Measurements from ENCODE around the gene CREBL2. TPM values are rescaled to one million over a fixed set of nuclear protein-coding genes. Genes with fewer than 3 reads are reported as not detected.
"Not testable (repeated sequence)": the region's sequence is repeated elsewhere in the genome, so short reads cannot be mapped to it uniquely, and the experiment has no call there.

CREBL2 gene
- polyA plus RNA-seq, 2 donors: 5.5 to 8.1 TPM

- Histone ChIP-seq H3K4me3 (ENCODE audit: low read depth in 1 of 2, low read length in 2 of 2) (no peak overlapping the region), H3K27me3 (ENCODE audit: control insufficient read depth in 1 of 2, insufficient read depth in 2 of 2, low read length in 2 of 2) (no peaks in the 10 kb centered on the region), H3K36me3 (ENCODE audit: control insufficient read depth in 2 of 2, insufficient read depth in 2 of 2, low read length in 1 of 2) (no peaks in the 10 kb centered on the region), H3K27ac (ENCODE audit: low read depth in 2 of 2, low read length in 1 of 2) (peak overlapping the region in 1 of 2 donors; percentile 18), H3K4me1 (ENCODE audit: control insufficient read depth in 2 of 2, insufficient read depth in 2 of 2, low read length in 1 of 2) (peaks cover 0 to 3% of the 10 kb centered on the region in 2 donors), H3K9me3 (ENCODE audit: control insufficient read depth in 2 of 2, insufficient read depth in 1 of 2, low read depth in 1 of 2, low read length in 1 of 2) (no peaks in the 10 kb centered on the region)
- WGBS, 2 donors: 82 to 85% methylated on average over 4 of the region's 4 CpGs
Observed at GRCh38 chr12:12582193-12582881, 29.3 kb upstream of the CREBL2 start.

GRCh38 chr12:12582895-12583303 lies 28.8 kb upstream of the CREBL2 start:
- Histone ChIP-seq H3K4me1 (ENCODE audit: control insufficient read depth in 2 of 2, insufficient read depth in 2 of 2, low read length in 1 of 2) (peaks cover 0 to 3% of the 10 kb centered on the region in 2 donors), H3K9me3 (ENCODE audit: control insufficient read depth in 2 of 2, insufficient read depth in 1 of 2, low read depth in 1 of 2, low read length in 1 of 2) (no peaks in the 10 kb centered on the region), H3K27ac (ENCODE audit: low read depth in 2 of 2, low read length in 1 of 2) (peak overlapping the region in 1 of 2 donors; percentile 51), H3K36me3 (ENCODE audit: control insufficient read depth in 2 of 2, insufficient read depth in 2 of 2, low read length in 1 of 2) (no peaks in the 10 kb centered on the region), H3K4me3 (ENCODE audit: low read depth in 1 of 2, low read length in 2 of 2) (no peak overlapping the region), H3K27me3 (ENCODE audit: control insufficient read depth in 1 of 2, insufficient read depth in 2 of 2, low read length in 2 of 2) (no peaks in the 10 kb centered on the region)
- WGBS, 2 donors: 64 to 79% methylated on average over 6 of the region's 6 CpGs

DNA sequence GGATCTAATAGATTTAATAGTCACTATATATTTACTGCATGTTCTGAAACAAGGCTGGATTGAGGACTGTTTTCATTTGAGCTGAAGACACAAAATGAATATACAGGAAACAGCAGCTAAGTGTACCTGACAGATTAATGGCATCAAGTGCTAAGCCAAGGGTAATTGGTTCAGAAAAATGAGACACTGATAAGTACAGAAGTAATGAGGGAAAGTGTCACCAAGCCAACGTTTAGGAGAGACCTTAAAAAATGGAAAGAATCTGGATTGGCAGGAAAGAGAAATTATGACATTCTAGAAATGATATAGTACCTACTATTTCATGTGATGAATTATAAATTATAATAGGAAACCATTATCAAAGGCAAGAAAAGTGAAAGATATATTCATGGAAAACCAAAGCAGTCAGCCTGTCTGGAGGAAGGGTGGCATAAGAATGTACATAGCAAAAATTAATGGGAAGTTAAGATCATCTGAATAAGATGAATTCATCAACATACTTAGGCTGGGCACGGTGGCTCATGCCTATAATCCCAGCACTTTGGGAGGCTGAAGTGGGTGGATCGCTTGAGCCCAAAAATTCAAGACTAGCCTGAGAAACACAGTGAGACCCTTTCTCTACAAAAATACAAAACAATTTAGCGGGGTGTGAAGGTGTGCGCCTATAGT lies 28.0 kb upstream of the CREBL2 start:
- H3K9me3 ChIP-seq (ENCODE audit: control insufficient read depth in 2 of 2, insufficient read depth in 1 of 2, low read depth in 1 of 2, low read length in 1 of 2): no peaks in the 10 kb centered on the region
- no peaks in the 10 kb centered on the region for H3K27me3 ChIP-seq (ENCODE audit: control insufficient read depth in 1 of 2, insufficient read depth in 2 of 2, low read length in 2 of 2)
- peaks cover 0 to 3% of the 10 kb centered on the region in 2 donors for H3K4me1 ChIP-seq (ENCODE audit: control insufficient read depth in 2 of 2, insufficient read depth in 2 of 2, low read length in 1 of 2)
- H3K36me3 ChIP-seq (ENCODE audit: control insufficient read depth in 2 of 2, insufficient read depth in 2 of 2, low read length in 1 of 2): no peaks in the 10 kb centered on the region
- WGBS, 2 donors: 73 to 80% methylated on average over 5 of the region's 5 CpGs
- no peak overlapping the region for H3K4me3 ChIP-seq (ENCODE audit: low read depth in 1 of 2, low read length in 2 of 2)
- no peak overlapping the region for H3K27ac ChIP-seq (ENCODE audit: low read depth in 2 of 2, low read length in 1 of 2)

DNA sequence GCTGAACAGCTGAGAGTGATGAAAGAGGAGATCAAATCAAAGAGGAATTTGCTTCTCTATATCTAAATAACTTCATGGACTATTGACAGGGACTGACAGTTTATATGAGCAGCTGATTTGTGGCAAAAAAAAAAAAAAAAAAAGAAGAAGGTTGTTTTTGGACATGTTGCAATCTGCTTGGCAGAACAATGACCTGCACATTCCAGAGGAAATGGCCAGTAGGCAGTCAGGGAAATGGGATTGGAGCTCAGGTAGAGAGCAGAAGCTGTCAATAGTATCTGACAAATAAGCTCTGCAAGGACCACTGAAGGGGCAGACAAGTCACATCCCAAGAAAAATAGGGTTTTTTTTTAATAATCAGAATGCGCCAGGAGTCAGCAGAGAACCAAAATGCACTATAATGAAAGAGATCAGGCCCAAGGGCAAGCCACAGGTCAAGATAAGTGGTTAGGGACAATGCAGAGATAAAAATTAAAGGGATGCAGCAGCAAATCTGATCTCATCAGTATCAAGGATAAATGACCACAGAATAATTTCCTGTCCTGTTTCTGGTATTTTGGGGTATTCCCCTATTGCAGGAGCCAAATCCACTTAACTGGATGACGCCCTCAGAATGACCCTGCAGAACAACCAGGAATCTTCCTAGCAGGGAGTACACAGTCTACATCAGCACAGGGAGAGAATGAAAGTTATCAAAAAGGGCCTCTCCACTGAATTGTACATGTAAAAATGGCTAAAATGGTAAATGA lies 26.4 kb upstream of the CREBL2 start:
- Histone ChIP-seq H3K4me3 (ENCODE audit: low read depth in 1 of 2, low read length in 2 of 2) (no peak overlapping the region), H3K27me3 (ENCODE audit: control insufficient read depth in 1 of 2, insufficient read depth in 2 of 2, low read length in 2 of 2) (no peaks in the 10 kb centered on the region), H3K9me3 (ENCODE audit: control insufficient read depth in 2 of 2, insufficient read depth in 1 of 2, low read depth in 1 of 2, low read length in 1 of 2) (no peaks in the 10 kb centered on the region), H3K4me1 (ENCODE audit: control insufficient read depth in 2 of 2, insufficient read depth in 2 of 2, low read length in 1 of 2) (peaks cover 0 to 3% of the 10 kb centered on the region in 2 donors), H3K27ac (ENCODE audit: low read depth in 2 of 2, low read length in 1 of 2) (no peak overlapping the region), H3K36me3 (ENCODE audit: control insufficient read depth in 2 of 2, insufficient read depth in 2 of 2, low read length in 1 of 2) (no peaks in the 10 kb centered on the region)
- WGBS, 2 donors: 70 to 82% methylated on average over 2 of the region's 2 CpGs

DNA sequence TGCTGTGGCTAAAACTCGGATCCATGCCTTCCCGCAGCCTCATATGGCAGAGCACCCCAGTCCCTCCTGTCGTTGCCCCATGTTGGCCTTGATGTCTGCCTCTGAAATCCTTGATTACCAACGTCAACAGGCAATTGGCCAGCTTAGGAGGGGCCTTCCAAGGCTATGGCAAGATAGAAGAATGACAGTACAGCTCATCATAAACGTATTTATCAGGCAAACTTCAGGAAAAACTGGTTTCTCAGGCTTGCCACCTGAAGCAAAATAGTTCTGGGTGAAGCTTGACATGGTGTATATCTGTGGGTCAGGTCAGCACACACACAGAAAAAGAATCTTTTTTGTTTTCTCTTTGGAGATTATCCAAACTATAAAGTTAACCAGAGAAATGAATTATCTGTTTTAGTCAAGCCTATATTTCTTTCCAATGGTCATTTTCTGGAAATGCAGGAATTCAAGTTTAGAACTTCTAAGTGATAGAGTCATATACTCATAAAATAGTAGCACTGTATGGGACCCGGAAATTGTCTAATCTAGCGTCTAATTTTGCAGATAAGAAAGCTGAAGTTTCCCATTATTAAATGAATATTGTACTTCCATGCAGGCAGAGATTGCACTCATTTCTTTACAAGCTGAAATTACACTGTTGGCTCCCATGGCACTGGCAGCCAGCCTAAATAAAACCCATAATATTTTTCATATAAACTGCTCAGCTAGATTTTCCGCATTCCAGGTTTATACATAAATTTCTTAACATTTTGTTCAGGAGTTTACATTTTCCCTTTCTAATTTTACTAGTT lies 24.6 kb upstream of the CREBL2 start:
- 53 to 61% methylated on average over 8 of the region's 8 CpGs for WGBS, 2 donors
- Histone ChIP-seq H3K36me3 (ENCODE audit: control insufficient read depth in 2 of 2, insufficient read depth in 2 of 2, low read length in 1 of 2) (no peaks in the 10 kb centered on the region), H3K4me1 (ENCODE audit: control insufficient read depth in 2 of 2, insufficient read depth in 2 of 2, low read length in 1 of 2) (peaks cover 0 to 3% of the 10 kb centered on the region in 2 donors), H3K4me3 (ENCODE audit: low read depth in 1 of 2, low read length in 2 of 2) (no peak overlapping the region), H3K27me3 (ENCODE audit: control insufficient read depth in 1 of 2, insufficient read depth in 2 of 2, low read length in 2 of 2) (no peaks in the 10 kb centered on the region), H3K27ac (ENCODE audit: low read depth in 2 of 2, low read length in 1 of 2) (peak overlapping the region; percentile 73 to 79), H3K9me3 (ENCODE audit: control insufficient read depth in 2 of 2, insufficient read depth in 1 of 2, low read depth in 1 of 2, low read length in 1 of 2) (no peaks in the 10 kb centered on the region)

GRCh38 chr12:12587878-12588277 lies 23.8 kb upstream of the CREBL2 start:
- Histone ChIP-seq H3K4me1 (ENCODE audit: control insufficient read depth in 2 of 2, insufficient read depth in 2 of 2, low read length in 1 of 2) (peaks cover 0 to 3% of the 10 kb centered on the region in 2 donors), H3K27me3 (ENCODE audit: control insufficient read depth in 1 of 2, insufficient read depth in 2 of 2, low read length in 2 of 2) (no peaks in the 10 kb centered on the region), H3K36me3 (ENCODE audit: control insufficient read depth in 2 of 2, insufficient read depth in 2 of 2, low read length in 1 of 2) (no peaks in the 10 kb centered on the region), H3K9me3 (ENCODE audit: control insufficient read depth in 2 of 2, insufficient read depth in 1 of 2, low read depth in 1 of 2, low read length in 1 of 2) (no peaks in the 10 kb centered on the region), H3K27ac (ENCODE audit: low read depth in 2 of 2, low read length in 1 of 2) (no peak overlapping the region), H3K4me3 (ENCODE audit: low read depth in 1 of 2, low read length in 2 of 2) (no peak overlapping the region)
- 100% methylated on average over 1 of the region's 1 CpG for WGBS, 2 donors

GRCh38 chr12:12588436-12588835 lies 23.2 kb upstream of the CREBL2 start:
- H3K4me1 ChIP-seq (ENCODE audit: control insufficient read depth in 2 of 2, insufficient read depth in 2 of 2, low read length in 1 of 2); H3K27ac ChIP-seq (ENCODE audit: low read depth in 2 of 2, low read length in 1 of 2); H3K4me3 ChIP-seq (ENCODE audit: low read depth in 1 of 2, low read length in 2 of 2); H3K27me3 ChIP-seq (ENCODE audit: control insufficient read depth in 1 of 2, insufficient read depth in 2 of 2, low read length in 2 of 2); H3K9me3 ChIP-seq (ENCODE audit: control insufficient read depth in 2 of 2, insufficient read depth in 1 of 2, low read depth in 1 of 2, low read length in 1 of 2); H3K36me3 ChIP-seq (ENCODE audit: control insufficient read depth in 2 of 2, insufficient read depth in 2 of 2, low read length in 1 of 2): not testable (repeated sequence)
- 86 to 94% methylated on average over 3 of the region's 3 CpGs for WGBS, 2 donors

DNA sequence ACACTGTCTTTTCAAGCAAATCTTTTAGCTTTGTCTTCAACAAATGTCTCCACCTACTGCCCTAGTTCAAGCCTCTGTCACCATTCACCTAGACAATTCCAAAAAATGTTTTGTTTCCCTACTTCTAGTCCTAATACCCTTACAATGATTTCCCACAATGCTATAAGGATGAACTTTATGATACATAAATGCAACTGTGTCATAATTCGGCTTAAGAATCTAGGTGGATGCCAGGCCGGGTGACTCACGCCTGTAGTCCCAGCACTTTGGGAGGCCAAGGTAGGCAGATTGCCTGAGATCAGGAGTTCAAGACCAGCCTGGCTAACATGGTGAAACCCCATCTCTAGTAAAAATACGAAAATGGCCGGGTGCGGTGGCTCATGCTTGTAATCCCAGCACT lies 20.7 kb upstream of the CREBL2 start:
- H3K27me3 ChIP-seq (ENCODE audit: control insufficient read depth in 1 of 2, insufficient read depth in 2 of 2, low read length in 2 of 2): no peaks in the 10 kb centered on the region
- WGBS, 2 donors: 90 to 91% methylated on average over 6 of the region's 6 CpGs
- H3K9me3 ChIP-seq (ENCODE audit: control insufficient read depth in 2 of 2, insufficient read depth in 1 of 2, low read depth in 1 of 2, low read length in 1 of 2): no peaks in the 10 kb centered on the region
- H3K4me1 ChIP-seq (ENCODE audit: control insufficient read depth in 2 of 2, insufficient read depth in 2 of 2, low read length in 1 of 2): peaks cover 0 to 3% of the 10 kb centered on the region in 2 donors
- H3K27ac ChIP-seq (ENCODE audit: low read depth in 2 of 2, low read length in 1 of 2): no peak overlapping the region
- H3K4me3 ChIP-seq (ENCODE audit: low read depth in 1 of 2, low read length in 2 of 2): no peak overlapping the region
- no peaks in the 10 kb centered on the region for H3K36me3 ChIP-seq (ENCODE audit: control insufficient read depth in 2 of 2, insufficient read depth in 2 of 2, low read length in 1 of 2)

DNA sequence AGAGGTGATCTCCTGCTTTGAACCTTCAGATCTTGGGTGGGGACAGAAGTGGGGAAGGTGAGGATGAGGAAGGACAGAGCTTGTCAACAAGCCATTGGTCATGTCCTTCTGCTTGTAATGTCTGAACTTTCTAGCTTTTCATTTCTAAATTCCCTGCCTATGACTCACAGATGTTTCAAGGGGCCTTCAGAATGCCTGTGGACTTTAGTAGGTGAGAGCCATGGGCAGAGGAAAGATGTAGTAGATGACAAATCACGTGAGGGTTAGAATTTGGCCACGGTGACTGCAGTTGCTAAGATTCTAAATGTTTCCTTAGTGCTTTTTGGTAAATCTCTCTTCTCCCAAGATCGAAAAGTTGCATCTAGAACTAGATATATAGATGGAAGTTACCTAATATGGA lies 18.7 kb upstream of the CREBL2 start:
- Histone ChIP-seq H3K36me3 (ENCODE audit: control insufficient read depth in 2 of 2, insufficient read depth in 2 of 2, low read length in 1 of 2) (no peaks in the 10 kb centered on the region), H3K9me3 (ENCODE audit: control insufficient read depth in 2 of 2, insufficient read depth in 1 of 2, low read depth in 1 of 2, low read length in 1 of 2) (no peaks in the 10 kb centered on the region), H3K4me3 (ENCODE audit: low read depth in 1 of 2, low read length in 2 of 2) (no peak overlapping the region), H3K27me3 (ENCODE audit: control insufficient read depth in 1 of 2, insufficient read depth in 2 of 2, low read length in 2 of 2) (no peaks in the 10 kb centered on the region), H3K27ac (ENCODE audit: low read depth in 2 of 2, low read length in 1 of 2) (no peak overlapping the region), H3K4me1 (ENCODE audit: control insufficient read depth in 2 of 2, insufficient read depth in 2 of 2, low read length in 1 of 2) (no peaks in the 10 kb centered on the region)
- WGBS, 2 donors: 79 to 81% methylated on average over 3 of the region's 3 CpGs
